Measurements from ENCODE around the gene CCL15. TPM values are rescaled to one million over a fixed set of nuclear protein-coding genes. Genes with fewer than 3 reads are reported as not detected.

Gene CCL15
- total and polyA plus RNA-seq, 2 donors (not counting 3 experiments of a cell fraction or from before 2014, with no cell fraction given) = not detected

DNA sequence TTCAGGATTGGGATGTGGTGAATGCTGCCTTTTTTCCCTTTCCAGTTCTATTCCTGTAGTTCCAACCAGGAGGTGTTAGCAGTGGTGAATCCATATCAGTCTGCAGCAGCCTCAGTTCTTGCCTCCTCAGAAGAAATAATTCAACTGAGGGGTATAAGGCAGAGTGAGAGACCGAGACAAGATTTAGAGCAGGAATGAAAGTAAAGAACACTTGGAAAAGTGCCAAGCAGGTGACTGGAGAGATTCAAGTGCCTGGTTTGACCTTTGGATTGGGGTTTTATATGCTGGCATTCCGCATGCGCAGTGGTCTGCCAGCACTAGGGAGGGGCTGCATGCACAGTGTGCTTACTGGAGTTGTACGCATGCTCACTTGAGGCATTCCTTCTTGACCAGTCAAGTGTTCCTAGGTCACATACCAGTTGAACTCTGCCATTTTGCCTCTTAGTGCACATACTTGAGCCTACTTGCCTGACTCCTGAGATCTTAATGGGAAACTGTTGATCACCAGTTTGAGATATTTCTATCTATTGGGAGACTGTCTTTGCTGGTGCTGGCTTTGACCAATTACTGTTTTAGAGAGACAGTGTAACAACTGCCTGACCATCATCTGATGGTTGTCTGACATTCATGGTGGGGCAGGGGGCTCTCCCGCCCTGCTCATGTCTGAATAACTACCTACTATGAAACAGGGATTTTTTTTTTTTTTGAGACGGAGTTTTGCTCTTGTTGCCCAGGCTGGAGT, 680 bp upstream of the CCL15 start:
- CTCF ChIA-PET = interaction anchor here (0.7 to 1.9 kb wide), 4 partner anchors 9 to 70 kb away, joined by 3 to 10 read pairs (median 6); no protein-coding TSS in a partner anchor
- intact Hi-C loops (cut with micrococcal nuclease) = no loop called here

More for the DNA sequence above, 680 bp upstream of the CCL15 start:
- H3K36me3 ChIP-seq (ENCODE audit: control insufficient read depth in 2 of 2, extremely low read depth in 1 of 2, insufficient read depth in 2 of 2, low read length in 2 of 2) = no peaks in the 10 kb centered on the region
- POLR2A ChIA-PET = no interaction called here
- H3K79me2 ChIP-seq (ENCODE audit: control insufficient read depth, insufficient read depth, low read length) = no peaks in the 10 kb centered on the region
- DNase-seq (ENCODE audit: low read depth, low spot score) (no peak), FAIRE-seq (no peak)
- no peak overlapping the region for H3K4me2 ChIP-seq (ENCODE audit: insufficient read depth, low read length)
- no peaks in the 10 kb centered on the region for H3K9me1 ChIP-seq (replicated peaks; ENCODE audit: control insufficient read depth, extremely low read depth, insufficient read depth, low read length)
- TF ChIP-seq, protein P1, sequence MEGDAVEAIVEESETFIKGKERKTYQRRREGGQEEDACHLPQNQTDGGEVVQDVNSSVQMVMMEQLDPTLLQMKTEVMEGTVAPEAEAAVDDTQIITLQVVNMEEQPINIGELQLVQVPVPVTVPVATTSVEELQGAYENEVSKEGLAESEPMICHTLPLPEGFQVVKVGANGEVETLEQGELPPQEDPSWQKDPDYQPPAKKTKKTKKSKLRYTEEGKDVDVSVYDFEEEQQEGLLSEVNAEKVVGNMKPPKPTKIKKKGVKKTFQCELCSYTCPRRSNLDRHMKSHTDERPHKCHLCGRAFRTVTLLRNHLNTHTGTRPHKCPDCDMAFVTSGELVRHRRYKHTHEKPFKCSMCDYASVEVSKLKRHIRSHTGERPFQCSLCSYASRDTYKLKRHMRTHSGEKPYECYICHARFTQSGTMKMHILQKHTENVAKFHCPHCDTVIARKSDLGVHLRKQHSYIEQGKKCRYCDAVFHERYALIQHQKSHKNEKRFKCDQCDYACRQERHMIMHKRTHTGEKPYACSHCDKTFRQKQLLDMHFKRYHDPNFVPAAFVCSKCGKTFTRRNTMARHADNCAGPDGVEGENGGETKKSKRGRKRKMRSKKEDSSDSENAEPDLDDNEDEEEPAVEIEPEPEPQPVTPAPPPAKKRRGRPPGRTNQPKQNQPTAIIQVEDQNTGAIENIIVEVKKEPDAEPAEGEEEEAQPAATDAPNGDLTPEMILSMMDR (IDR thresholded peaks at IDR 0.05; ENCODE audit: extremely low read depth in 1 of 2, insufficient read depth in 1 of 2, low read depth in 1 of 2, low read length in 2 of 2) = no peak
- TF ChIP-seq POLR2A (IDR thresholded peaks at IDR 0.05; ENCODE audit: low read depth, low read length) = no peak
- no peak for TF ChIP-seq FOS (IDR thresholded peaks at IDR 0.05; ENCODE audit: borderline replicate concordance, insufficient read depth, low read length)
- no peak for TF ChIP-seq POLR2AphosphoS5 (IDR thresholded peaks at IDR 0.05; ENCODE audit: insufficient read depth, low read depth, low read length)
- no peak for TF ChIP-seq GATA2 (IDR thresholded peaks at IDR 0.05; ENCODE audit: insufficient read depth, insufficient read length, low read depth, low read length)
- no peak for TF ChIP-seq MYC (IDR thresholded peaks at IDR 0.05; ENCODE audit: low read depth, low read length)
- TF ChIP-seq, protein P2, sequence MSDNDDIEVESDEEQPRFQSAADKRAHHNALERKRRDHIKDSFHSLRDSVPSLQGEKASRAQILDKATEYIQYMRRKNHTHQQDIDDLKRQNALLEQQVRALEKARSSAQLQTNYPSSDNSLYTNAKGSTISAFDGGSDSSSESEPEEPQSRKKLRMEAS (IDR thresholded peaks at IDR 0.05; ENCODE audit: insufficient read depth, insufficient read length) = no peak
- no peak for TF ChIP-seq EZH2 (IDR thresholded peaks at IDR 0.05; ENCODE audit: borderline replicate concordance, low read depth, low read length, severe bottlenecking)
- no peak for TF ChIP-seq JUN (IDR thresholded peaks at IDR 0.05; ENCODE audit: borderline replicate concordance, insufficient read depth, insufficient read length, low read depth)
- no peak overlapping the region for H3K9ac ChIP-seq (replicated peaks; ENCODE audit: extremely low read depth, insufficient read depth, low read length)
- no TSS peak for BruUV-seq (replicated peaks)
- dilution Hi-C loops (cut with MboI; ENCODE audit: extremely low pct_ligation_motif_present, low sequenced_read_pairs) = no loop called here
- no peak overlapping the region for H2AFZ ChIP-seq (ENCODE audit: low read depth, low read length)
- H4K20me1 ChIP-seq (replicated peaks; ENCODE audit: control insufficient read depth, extremely low read depth, insufficient read depth, low read length) = no peaks in the 10 kb centered on the region
- H3K27me3 ChIP-seq (ENCODE audit: control insufficient read depth in 2 of 2, insufficient read depth in 2 of 2, low read length in 2 of 2) = peaks cover 0 to 2% of the 10 kb centered on the region in 2 experiments
- no peaks in the 10 kb centered on the region for H3K4me1 ChIP-seq (ENCODE audit: control insufficient read depth, extremely low read depth, insufficient read depth, low read length)
- no peak overlapping the region for H3K27ac ChIP-seq (ENCODE audit: insufficient read depth, low read depth, low read length)
- no peaks in the 10 kb centered on the region for H3K9me3 ChIP-seq (replicated peaks; ENCODE audit: control insufficient read depth, insufficient read depth, low read length)
- H3K4me3 ChIP-seq (replicated peaks in 1 of 3; ENCODE audit: insufficient read depth in 1 of 3, low read depth in 1 of 3, low read length in 3 of 3) = no peak overlapping the region

Data from endothelial cell of umbilical vein (primary cell).